IPS-15b (cell line): ENCODE data around the gene CGB3.
"Not testable (repeated sequence)": the region's sequence is repeated elsewhere in the genome, so short reads cannot be mapped to it uniquely, and the experiment has no call there.

ENCODE experiments used
- H3K27me3 ChIP-seq: one replicate; pipeline ENCODE4 v1.6.1; 2013; ENCODE audit warnings: low read length; ENCODE audit not compliant: control insufficient read depth, insufficient read depth
- H3K36me3 ChIP-seq: one replicate; pipeline ENCODE4 v1.6.1; 2013; ENCODE audit warnings: low read length; ENCODE audit not compliant: control insufficient read depth, insufficient read depth
- H3K4me1 ChIP-seq: one replicate; pipeline ENCODE4 v1.6.1; 2013; ENCODE audit warnings: mild to moderate bottlenecking, low read length; ENCODE audit not compliant: control insufficient read depth, insufficient read depth
- H3K4me3 ChIP-seq: one replicate; pipeline ENCODE4 v1.5.1; 2013; ENCODE audit warnings: low read depth, low read length
- H3K9ac ChIP-seq: one replicate; pipeline ENCODE4 v1.6.1; 2013; ENCODE audit warnings: low read depth, mild to moderate bottlenecking, low read length
- H3K9me3 ChIP-seq: one replicate; pipeline ENCODE4 v1.6.1; 2013; ENCODE audit warnings: mild to moderate bottlenecking, low read length; ENCODE audit not compliant: control insufficient read depth, insufficient read depth

CGB3 gene

DNA sequence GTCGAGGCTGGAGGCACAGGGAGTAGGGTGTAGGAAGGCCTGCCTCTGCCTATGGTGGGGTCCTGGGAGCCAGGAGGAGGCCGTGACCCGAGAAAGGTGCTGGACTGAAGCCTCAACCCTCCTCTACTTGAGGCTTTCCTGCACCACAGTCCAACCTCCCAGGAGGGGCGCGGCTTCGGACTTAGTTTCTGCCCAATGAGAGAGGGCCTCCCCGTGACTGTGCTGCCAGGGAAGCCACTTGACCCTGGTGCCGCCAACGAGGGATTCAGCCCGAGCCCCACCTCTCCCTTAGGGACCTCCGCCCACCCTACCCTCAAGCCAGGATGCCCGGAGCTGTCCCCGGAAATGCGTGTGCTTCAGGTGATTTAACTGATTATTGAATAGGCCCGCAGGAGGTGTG, at the start of gene CGB3:
Gene CGB3 (minus strand): TSS at position 101 of the 400 bp plus-strand sequence. CDS start 362 bp downstream, outside the sequence.
- not testable (repeated sequence) for H3K4me3 ChIP-seq, H3K9ac ChIP-seq, H3K9me3 ChIP-seq, H3K4me1 ChIP-seq, H3K36me3 ChIP-seq
- H3K27me3 ChIP-seq: peaks cover 18% of the 10 kb centered on the region

DNA sequence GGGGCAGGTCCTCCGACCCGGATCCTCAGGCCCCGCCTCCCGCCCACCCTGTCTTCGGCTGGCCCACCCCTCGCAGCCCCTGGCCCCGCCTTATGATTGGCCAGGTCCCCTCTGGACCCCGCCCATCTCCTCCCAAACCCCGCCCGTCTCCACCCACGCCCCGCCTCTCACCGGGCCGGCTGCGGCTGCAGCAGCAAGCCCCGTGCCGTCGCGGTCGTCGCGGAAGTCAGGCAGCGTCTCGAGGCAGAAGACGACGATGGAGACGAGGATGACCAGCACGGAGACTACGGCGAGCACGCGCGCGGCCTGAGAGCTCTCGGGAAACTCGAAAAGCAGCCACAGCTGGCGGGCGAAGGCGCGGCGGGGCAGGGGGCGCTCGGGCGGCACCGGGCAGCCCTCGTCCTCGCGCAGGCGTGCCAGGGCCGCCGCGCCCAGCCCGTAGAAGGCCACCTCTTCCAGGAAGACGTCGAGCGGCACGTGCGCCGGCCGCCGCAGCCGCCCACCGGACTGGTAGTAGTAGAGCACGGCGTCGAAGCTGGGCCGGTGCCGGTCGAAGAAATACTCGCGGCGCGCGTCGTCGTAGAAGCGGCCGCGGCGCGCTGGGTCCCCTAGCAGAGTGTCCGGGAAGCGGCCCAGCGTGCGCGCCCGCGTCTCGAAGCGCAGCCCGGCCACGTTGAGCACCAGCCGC, 47.9 kb upstream of the CGB3 start:
- H3K36me3 ChIP-seq: no peaks in the 10 kb centered on the region
- no peaks in the 10 kb centered on the region for H3K4me1 ChIP-seq
- H3K9me3 ChIP-seq: no peaks in the 10 kb centered on the region
- no peak overlapping the region for H3K4me3 ChIP-seq
- H3K27me3 ChIP-seq: peaks cover 58% of the 10 kb centered on the region
- H3K9ac ChIP-seq: no peak overlapping the region

DNA sequence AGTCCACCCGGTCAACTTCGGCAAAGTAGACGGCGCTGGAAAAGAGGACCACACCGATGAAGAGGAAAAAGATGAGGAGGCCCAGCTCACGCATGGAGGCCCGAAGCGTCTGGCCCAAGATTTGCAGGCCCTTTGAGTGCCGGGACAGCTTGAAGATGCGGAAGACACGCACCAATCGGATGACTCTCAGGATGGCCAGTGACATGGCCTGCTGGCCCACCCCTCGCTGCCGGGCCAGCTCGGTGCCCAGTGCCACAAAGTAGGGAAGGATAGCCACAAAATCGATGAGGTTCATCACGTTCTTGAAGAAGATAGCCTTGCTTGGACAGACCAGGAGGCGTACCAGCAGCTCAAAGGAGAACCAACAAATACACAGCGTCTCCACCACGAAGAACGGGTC, 46.3 kb upstream of the CGB3 start:
- H3K4me1 ChIP-seq: peaks cover 6% of the 10 kb centered on the region
- no peak overlapping the region for H3K4me3 ChIP-seq
- no peak overlapping the region for H3K9ac ChIP-seq
- no peaks in the 10 kb centered on the region for H3K9me3 ChIP-seq
- H3K27me3 ChIP-seq: peaks cover 74% of the 10 kb centered on the region
- H3K36me3 ChIP-seq: no peaks in the 10 kb centered on the region

DNA sequence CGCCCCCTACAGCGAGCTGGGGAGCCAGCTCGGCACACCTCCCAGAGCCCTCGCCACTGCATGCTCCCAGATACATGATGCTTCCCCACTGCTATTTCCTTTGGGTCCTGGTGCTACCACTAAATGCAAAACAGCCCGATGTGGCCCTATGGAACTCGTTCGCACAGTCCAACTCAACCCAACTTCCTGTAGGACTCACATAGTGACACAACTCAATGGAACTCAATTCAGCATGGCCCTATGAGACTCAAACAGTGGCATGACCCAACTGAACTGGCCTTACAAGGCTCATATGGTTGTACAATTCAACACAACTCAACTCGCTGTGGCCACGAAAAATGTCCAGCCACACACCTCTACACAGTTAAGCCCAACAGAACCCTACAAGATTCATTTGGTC, 44.9 kb upstream of the CGB3 start:
- Histone ChIP-seq H3K4me3 (no peak overlapping the region), H3K27me3 (peaks cover 74% of the 10 kb centered on the region), H3K9me3 (no peaks in the 10 kb centered on the region), H3K36me3 (no peaks in the 10 kb centered on the region), H3K4me1 (peaks cover 8% of the 10 kb centered on the region), H3K9ac (no peak overlapping the region)

DNA sequence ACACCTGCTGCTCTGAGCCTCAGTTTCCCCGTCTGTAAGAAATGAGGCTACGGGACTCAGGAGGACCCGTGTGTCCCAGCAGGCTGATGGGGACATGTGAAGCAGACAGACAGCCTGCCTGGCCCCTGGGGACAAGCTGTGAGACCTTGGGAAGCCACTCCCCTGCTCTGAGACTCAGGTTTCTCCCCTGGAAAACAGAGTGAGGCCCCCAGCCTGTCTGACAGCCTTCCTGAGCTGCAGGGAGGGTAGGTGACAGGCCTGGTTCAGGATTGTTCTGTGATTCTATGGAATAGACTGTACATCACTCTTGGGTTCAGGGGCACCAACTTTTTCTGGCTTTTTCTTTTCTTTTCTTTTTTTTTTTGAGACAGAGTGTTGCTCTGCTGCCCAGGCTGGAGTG, 43.4 kb upstream of the CGB3 start:
- no peaks in the 10 kb centered on the region for H3K36me3 ChIP-seq

DNA sequence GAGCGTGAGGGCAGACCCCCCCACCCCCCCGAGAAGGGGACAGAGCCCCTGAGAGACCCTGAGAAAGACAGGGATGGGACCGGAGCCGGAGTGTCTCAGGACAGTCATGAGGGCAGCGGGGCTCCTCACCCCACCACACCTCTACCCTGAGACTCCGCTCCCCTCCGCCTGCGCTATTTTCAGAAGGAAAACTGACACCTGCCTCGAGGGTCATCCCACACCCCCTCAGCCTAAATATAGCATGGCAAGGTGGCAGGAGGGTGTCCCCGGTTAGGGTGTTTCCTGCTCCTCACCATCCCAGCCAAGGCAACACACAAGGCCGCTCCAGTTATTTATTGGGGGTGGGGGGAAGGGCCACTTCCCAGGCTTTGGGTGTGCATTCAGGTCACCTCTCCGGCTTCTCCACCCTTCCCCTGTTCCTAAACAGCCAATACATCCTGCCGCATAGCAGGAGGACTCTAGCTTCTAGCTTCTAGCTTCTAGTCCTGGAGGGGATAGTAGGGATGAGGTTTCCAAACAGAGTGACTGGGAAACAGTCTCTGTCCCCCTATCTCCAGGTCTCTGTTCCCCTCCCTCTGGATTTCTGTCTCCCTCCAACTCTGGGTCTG, 41.9 kb upstream of the CGB3 start:
- Histone ChIP-seq H3K4me1 (peaks cover 9% of the 10 kb centered on the region), H3K9ac (no peak overlapping the region), H3K27me3 (peaks cover 54% of the 10 kb centered on the region), H3K9me3 (no peaks in the 10 kb centered on the region), H3K36me3 (no peaks in the 10 kb centered on the region), H3K4me3 (peak overlapping the region; percentile 43)

More for the DNA sequence above, 43.4 kb upstream of the CGB3 start:
- Histone ChIP-seq H3K9me3 (no peaks in the 10 kb centered on the region), H3K4me3 (no peak overlapping the region), H3K27me3 (peaks cover 61% of the 10 kb centered on the region), H3K4me1 (peaks cover 9% of the 10 kb centered on the region), H3K9ac (no peak overlapping the region)

DNA sequence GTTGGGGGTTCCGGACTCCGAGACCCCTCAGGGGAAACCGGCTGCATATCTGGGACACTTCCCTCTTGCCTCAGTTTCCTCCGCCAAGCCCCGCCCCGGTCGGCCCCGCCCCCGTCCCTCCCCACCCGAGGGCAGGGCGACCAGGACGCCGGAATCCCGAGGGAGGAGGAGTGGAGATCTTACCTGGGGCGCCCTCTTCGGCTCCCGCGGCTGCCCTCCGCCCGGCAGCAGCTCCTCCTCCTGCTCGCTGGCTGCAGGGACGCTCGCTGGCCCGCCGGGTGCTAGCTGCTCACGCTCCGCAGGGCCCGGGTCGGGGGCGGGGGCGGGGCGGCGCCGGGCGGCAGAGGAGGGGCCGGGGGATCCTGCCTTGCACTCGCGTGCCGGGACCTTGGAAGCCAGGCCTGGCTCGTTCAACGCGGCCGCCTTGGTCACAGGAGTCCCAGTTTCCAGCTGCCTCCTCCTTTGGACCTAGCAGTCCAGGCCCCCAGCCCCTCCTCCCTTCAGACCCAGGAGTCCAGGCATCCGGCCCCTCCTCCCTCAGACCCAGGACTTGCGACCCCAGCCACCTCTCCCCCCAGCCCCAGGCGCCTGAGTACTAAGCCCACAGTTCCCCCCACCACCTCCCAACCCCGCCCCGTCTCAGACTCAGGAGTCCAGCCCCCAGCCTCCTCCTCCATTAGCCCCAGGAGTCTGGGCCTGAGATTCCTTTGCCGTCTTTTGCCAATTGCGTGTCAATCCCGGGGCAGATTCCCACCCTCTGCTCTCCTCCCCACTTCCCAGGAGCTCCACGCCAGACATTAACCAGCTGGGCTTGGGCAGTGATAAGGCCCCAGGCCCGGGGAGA, 40.9 kb upstream of the CGB3 start, which contains the start of gene NTF4:
Gene NTF4 (minus strand): TSS at position 51 of the 844 bp plus-strand sequence. CDS start 2,821 bp downstream, outside the sequence.
- H3K27me3 ChIP-seq: peaks cover 45% of the 10 kb centered on the region
- peak within 1 kb of the TSS; percentile 43 for H3K4me3 ChIP-seq
- H3K9ac ChIP-seq: peak within 1 kb of the TSS; percentile 65
- no peaks in the 10 kb centered on the region for H3K36me3 ChIP-seq
- H3K4me1 ChIP-seq: peaks cover 9% of the 10 kb centered on the region
- no peaks in the 10 kb centered on the region for H3K9me3 ChIP-seq

- no peak overlapping the region for H3K9ac ChIP-seq
- peaks cover 9% of the 10 kb centered on the region for H3K4me1 ChIP-seq
- H3K4me3 ChIP-seq: peak overlapping the region; percentile 43
- H3K9me3 ChIP-seq: no peaks in the 10 kb centered on the region
- H3K36me3 ChIP-seq: no peaks in the 10 kb centered on the region
- peaks cover 41% of the 10 kb centered on the region for H3K27me3 ChIP-seq
Observed at GRCh38 chr19:49064029-49064629, 40.0 kb upstream of the CGB3 start.

GRCh38 chr19:49061445-49061844, 37.3 kb upstream of the CGB3 start:
- peaks cover 9% of the 10 kb centered on the region for H3K4me1 ChIP-seq
- H3K9me3 ChIP-seq: no peaks in the 10 kb centered on the region
- H3K36me3 ChIP-seq: no peaks in the 10 kb centered on the region
- peaks cover 44% of the 10 kb centered on the region for H3K27me3 ChIP-seq
- no peak overlapping the region for H3K9ac ChIP-seq
- H3K4me3 ChIP-seq: no peak overlapping the region

DNA sequence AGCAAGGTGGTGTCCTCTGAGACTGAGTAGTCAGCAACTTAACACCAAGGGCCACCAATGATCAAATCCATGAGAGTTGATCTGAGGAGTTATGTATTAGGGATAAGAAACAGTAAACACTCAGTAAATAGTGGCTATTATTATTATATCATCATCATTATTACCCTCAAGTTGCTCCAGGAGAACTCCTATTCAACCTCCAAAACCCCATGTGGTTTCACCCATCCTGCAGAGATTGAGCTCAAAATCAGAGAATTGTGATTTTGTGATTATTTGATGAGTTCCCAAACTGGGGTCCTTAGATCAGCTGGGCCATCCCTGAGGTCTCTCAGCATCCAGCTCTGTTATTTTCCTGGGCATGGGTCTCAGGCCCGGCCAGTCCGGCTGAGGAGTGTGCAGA, 36.9 kb upstream of the CGB3 start:
- H3K4me1 ChIP-seq: peaks cover 6% of the 10 kb centered on the region
- H3K9me3 ChIP-seq: no peaks in the 10 kb centered on the region
- peaks cover 44% of the 10 kb centered on the region for H3K27me3 ChIP-seq
- no peak overlapping the region for H3K9ac ChIP-seq
- H3K36me3 ChIP-seq: no peaks in the 10 kb centered on the region
- H3K4me3 ChIP-seq: no peak overlapping the region

- Histone ChIP-seq H3K4me3 (no peak overlapping the region), H3K36me3 (no peaks in the 10 kb centered on the region), H3K9me3 (no peaks in the 10 kb centered on the region), H3K27me3 (peaks cover 46% of the 10 kb centered on the region), H3K9ac (no peak overlapping the region), H3K4me1 (peaks cover 2% of the 10 kb centered on the region)
Observed at GRCh38 chr19:49059053-49059452, 34.9 kb upstream of the CGB3 start.
